Stimulated activated CD4-positive, alpha-beta T cell treated with anti-CD3 and anti-CD28 coated beads, Interleukin-1b, Interleukin-23, amount 100 ng/mL, for 1 hour (primary cell): ENCODE measurements around the gene DPRX.
"Not testable (repeated sequence)": the region's sequence is repeated elsewhere in the genome, so short reads cannot be mapped to it uniquely, and the experiment has no call there.

ENCODE experiments used
- DNase-seq, 2 donors: peaks; one replicate each; pipeline ENCODE4 v3.0.0-alpha.2; 2020; ENCODE audit warnings: low read depth in 2 of 2

Gene DPRX

GRCh38 chr19:53646144-53646543 is 14.3 kb downstream of the DPRX start:
- no peak for DNase-seq

- DNase-seq = no peak
Observed at GRCh38 chr19:53647350-53647749, 15.6 kb downstream of the DPRX start.

GRCh38 chr19:53647792-53648191 is 16.0 kb downstream of the DPRX start:
- no peak for DNase-seq

GRCh38 chr19:53649746-53650593 is 18.2 kb downstream of the DPRX start:
- DNase-seq = no peak

- no peak for DNase-seq
Observed at GRCh38 chr19:53652476-53652875, 20.7 kb downstream of the DPRX start.

DNA sequence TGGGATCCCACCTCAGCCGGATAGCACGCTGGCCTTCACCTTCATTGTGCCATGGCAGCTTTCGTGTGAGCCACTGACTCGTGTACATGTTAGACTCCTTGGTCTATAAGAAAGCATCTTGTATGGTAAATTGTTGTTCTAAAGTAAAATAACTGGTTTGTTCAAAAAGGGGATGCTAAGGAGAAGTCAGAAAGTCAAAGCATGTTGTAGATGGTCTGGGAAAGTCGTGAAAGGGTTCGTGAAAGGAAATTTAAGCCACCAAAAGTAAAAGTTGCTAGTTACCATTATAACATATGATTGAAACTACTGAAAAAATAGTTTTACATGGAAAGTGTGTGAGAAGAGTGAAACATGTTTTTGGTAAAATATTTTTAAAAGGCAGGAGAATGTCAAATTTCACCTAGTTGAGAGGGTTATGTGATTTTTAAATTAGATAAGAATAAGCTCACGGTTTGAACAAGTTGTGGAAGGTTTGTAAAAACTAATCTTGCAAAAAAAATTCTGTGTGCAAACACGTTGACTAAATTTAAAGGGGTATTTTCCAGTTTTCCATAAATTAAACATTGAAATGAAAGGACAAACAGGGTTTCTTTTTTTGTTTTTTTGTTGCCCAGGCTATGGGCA is 23.4 kb downstream of the DPRX start:
- no peak for DNase-seq

DNA sequence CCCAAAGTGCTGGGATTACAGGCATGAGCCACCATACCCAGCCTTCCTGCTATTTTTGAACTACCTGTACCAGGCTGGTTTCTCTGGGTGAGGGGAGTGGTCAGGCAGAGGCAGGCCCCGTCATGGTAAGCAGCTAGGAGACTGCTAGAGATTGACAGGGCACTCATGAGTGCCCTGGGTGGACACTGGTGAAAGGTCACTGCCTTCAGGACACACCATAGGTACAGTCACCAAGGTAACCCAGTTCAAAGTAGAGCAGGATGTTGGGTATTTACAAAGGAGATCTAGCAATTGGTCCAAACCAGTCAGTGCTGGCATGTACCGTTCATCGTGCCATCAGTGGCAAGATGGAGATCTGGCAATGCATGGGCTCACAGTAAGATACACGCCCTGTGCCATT is 25.5 kb downstream of the DPRX start:
- DNase-seq = no peak

DNA sequence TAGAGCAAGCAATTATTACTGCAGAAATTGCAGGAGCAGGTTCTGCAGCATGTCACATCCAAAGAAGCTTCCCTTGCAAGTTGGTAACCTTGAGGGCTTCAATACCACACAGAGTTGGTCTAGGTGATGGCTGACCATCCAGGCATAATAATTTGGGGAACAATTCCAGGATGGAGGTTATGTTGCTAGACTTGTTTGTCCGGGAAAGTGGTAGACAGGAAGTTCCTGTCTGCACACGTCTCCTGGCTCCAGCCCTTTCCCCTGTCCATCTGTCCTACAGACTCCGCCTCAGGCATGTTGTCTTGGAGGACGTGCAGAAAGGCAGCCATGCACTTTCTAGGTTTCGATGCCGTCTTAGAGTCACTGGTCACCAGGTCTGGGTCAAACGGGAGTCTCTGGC is 26.0 kb downstream of the DPRX start:
- no peak for DNase-seq

DNA sequence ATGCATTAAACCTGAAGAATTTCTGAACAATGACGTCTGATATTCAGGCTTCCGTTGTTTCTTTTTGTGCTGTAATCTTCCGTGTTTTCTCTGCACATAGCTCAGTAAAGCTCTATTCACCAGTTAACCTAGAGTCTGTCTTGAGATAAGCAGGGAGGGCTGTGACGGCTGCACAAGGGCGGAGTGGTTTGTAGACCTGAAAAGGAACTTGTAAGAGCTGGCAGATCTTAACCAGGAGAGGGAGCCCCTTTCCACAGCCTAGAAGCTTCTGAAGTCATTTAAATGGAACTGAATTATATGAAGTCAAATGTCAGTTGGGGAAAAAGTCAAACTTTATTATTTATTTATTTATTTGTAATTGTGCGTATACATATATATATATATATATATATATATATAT is 27.5 kb downstream of the DPRX start:
- DNase-seq = no peak

- DNase-seq = no peak
Observed at GRCh38 chr19:53660584-53660983, 28.8 kb downstream of the DPRX start.

- no peak for DNase-seq
Observed at GRCh38 chr19:53662209-53662608, 30.4 kb downstream of the DPRX start.

- no peak for DNase-seq
Observed at GRCh38 chr19:53664152-53664551, 32.4 kb downstream of the DPRX start.

- DNase-seq = no peak
Observed at GRCh38 chr19:53664760-53665159, 33.0 kb downstream of the DPRX start.

DNA sequence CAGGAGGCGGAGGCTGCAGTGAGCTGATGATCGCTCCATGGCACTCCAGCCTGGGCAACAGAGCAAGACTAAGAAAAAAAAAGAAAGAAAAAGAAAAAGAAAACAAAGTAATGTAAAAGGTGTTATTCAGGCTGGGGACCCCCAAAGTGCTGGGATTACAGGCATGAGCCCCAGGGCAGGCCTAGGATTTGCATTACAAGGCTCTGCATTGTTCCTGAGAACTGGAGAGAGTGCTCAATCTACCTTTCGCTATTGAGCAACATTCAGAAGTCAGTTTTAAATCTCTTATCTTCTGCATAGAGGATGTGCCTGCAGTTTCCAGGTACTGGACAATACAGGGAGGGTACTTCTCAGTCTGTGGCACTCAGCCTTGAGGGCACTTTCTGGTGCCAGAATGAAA is 34.5 kb downstream of the DPRX start:
- DNase-seq = not testable (repeated sequence)

DNA sequence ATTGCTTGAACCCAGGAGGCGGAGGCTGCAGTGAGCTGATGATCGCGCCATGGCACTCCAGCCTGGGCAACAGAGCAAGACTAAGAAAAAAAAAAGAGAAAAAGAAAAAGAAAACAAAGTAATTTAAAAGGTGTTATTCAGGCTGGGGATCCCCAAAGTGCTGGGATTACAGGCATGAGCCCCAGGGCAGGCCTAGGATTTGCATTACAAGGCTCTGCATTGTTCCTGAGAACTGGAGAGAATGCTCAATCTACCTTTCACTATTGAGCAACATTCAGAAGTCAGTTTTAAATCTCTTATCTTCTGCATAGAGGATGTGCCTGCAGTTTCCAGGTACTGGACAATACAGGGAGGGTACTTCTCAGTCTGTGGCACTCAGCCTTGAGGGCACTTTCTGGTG is 37.0 kb downstream of the DPRX start:
- not testable (repeated sequence) for DNase-seq

GRCh38 chr19:53670345-53670744 is 38.5 kb downstream of the DPRX start:
- no peak for DNase-seq

GRCh38 chr19:53671663-53672062 is 39.9 kb downstream of the DPRX start:
- DNase-seq = no peak
